CD14-positive monocyte (primary cell): ENCODE data around the gene PSD4. TPM values are rescaled to one million over a fixed set of nuclear protein-coding genes. Genes with fewer than 3 reads are reported as not detected.

ENCODE experiments used
- DNase-seq, 3 donors: peaks; one replicate each; pipeline ENCODE4 v3.0.0-alpha.2; 2011 to 2022
- H2AFZ ChIP-seq: 2 replicates; pipeline ENCODE4 v1.6.0; 2012; ENCODE audit warnings: mild to moderate bottlenecking, low read depth, low read length, inconsistent platforms; ENCODE audit not compliant: insufficient read depth, poor library complexity, severe bottlenecking
- H3K27ac ChIP-seq, 2 donors: 1 replicate in 1 of 2; 2 replicates in 1 of 2; pipeline ENCODE4 v1.5.1; 2012 to 2013; ENCODE audit warnings: low read length in 2 of 2, control low read depth in 1 of 2, inconsistent platforms in 1 of 2, low read depth in 1 of 2, mild to moderate bottlenecking in 1 of 2
- H3K27me3 ChIP-seq, 2 donors: one replicate each; pipeline versions ENCODE4 v1.6.0 to v1.6.1; 2011 to 2013; ENCODE audit warnings: low read length in 2 of 2; ENCODE audit not compliant: control insufficient read depth in 2 of 2, insufficient read depth in 2 of 2
- H3K36me3 ChIP-seq, 2 donors: replicated peaks in 1 of 2; 1 replicate in 1 of 2; 2 replicates in 1 of 2; pipeline versions ENCODE4 v1.5.1 to v1.6.1; 2012 to 2013; ENCODE audit warnings: low read length in 2 of 2, control low read depth in 1 of 2, inconsistent platforms in 1 of 2, mild to moderate bottlenecking in 1 of 2; ENCODE audit not compliant: insufficient read depth in 2 of 2, control insufficient read depth in 1 of 2
- H3K4me1 ChIP-seq, 2 donors: 1 replicate in 1 of 2; 2 replicates in 1 of 2; pipeline versions ENCODE4 v1.5.1 to v1.6.1; 2012 to 2013; ENCODE audit warnings: low read length in 2 of 2, control low read depth in 1 of 2, inconsistent platforms in 1 of 2, mild to moderate bottlenecking in 1 of 2, moderate library complexity in 1 of 2; ENCODE audit not compliant: insufficient read depth in 2 of 2, control insufficient read depth in 1 of 2
- H3K4me2 ChIP-seq: replicated peaks from 2 replicates; pipeline ENCODE3; 2012; ENCODE audit warnings: low read length, moderate library complexity, mild to moderate bottlenecking; ENCODE audit not compliant: poor library complexity, severe bottlenecking; ENCODE audit errors: extremely low read depth
- H3K4me3 ChIP-seq, 3 experiments: fragments of 200-600 bp in 1 of 3; sonication (generic) in 1 of 3; replicated peaks in 1 of 3; 1 replicate in 2 of 3; 2 replicates in 1 of 3; pipeline ENCODE4 v1.5.1; 2011 to 2013; ENCODE audit warnings: low read length in 3 of 3, mild to moderate bottlenecking in 3 of 3, control low read depth in 2 of 3, low read depth in 2 of 3, inconsistent platforms in 1 of 3, moderate library complexity in 1 of 3
- H3K79me2 ChIP-seq: 2 replicates; pipeline ENCODE4 v1.6.0; 2012; ENCODE audit warnings: mild to moderate bottlenecking, control low read depth, inconsistent platforms, low read length, moderate library complexity; ENCODE audit not compliant: insufficient read depth
- H3K9ac ChIP-seq: 2 replicates; pipeline ENCODE4 v1.6.0; 2017; ENCODE audit warnings: low read length, mild to moderate bottlenecking; ENCODE audit not compliant: insufficient read depth, poor library complexity, severe bottlenecking
- H3K9me3 ChIP-seq, 2 donors: replicated peaks in 1 of 2; 1 replicate in 1 of 2; 2 replicates in 1 of 2; pipeline versions ENCODE4 v1.5.1 to v1.6.1; 2012 to 2013; ENCODE audit warnings: low read length in 2 of 2, control low read depth in 1 of 2; ENCODE audit not compliant: control insufficient read depth in 1 of 2, insufficient read depth in 1 of 2
- H4K20me1 ChIP-seq: 2 replicates; pipeline ENCODE4 v1.6.0; 2012; ENCODE audit warnings: mild to moderate bottlenecking, low read length, control low read depth, moderate library complexity; ENCODE audit not compliant: insufficient read depth
- H3K27ac Mint-ChIP-seq, 7 donors: one replicate each; pipeline ENCODE4 v1.8.0; 2020; ENCODE audit warnings: mild to moderate bottlenecking in 7 of 7, mixed read lengths in 7 of 7, moderate library complexity in 6 of 7, inconsistent platforms in 2 of 7
- H3K27me3 Mint-ChIP-seq, 3 donors: one replicate each; pipeline ENCODE4 v1.8.0; 2021 to 2022; ENCODE audit warnings: low read depth in 3 of 3, mild to moderate bottlenecking in 3 of 3, mixed read lengths in 3 of 3, moderate library complexity in 3 of 3, inconsistent platforms in 1 of 3
- H3K36me3 Mint-ChIP-seq, 2 donors: one replicate each; pipeline ENCODE4 v1.8.0; 2020; ENCODE audit warnings: mixed read lengths in 2 of 2, inconsistent platforms in 1 of 2, mild to moderate bottlenecking in 1 of 2
- H3K4me1 Mint-ChIP-seq: one replicate; pipeline ENCODE4 v1.8.0; 2020; ENCODE audit warnings: mild to moderate bottlenecking, mixed read lengths
- H3K4me3 Mint-ChIP-seq, 2 donors: one replicate each; pipeline ENCODE4 v1.8.0; 2020; ENCODE audit warnings: mild to moderate bottlenecking in 2 of 2, mixed read lengths in 2 of 2, moderate library complexity in 1 of 2
- H3K9me3 Mint-ChIP-seq, 7 donors: one replicate each; pipeline ENCODE4 v1.8.0; 2020 to 2022; ENCODE audit warnings: mixed read lengths in 7 of 7, mild to moderate bottlenecking in 6 of 7, moderate library complexity in 6 of 7, inconsistent platforms in 2 of 7
- CTCF ChIP-seq: fragments of 200-600 bp; IDR thresholded peaks from one replicate; pipeline ENCODE4 v1.8.0; 2022; ENCODE audit warnings: antibody characterized with exemption, mild to moderate bottlenecking
- WGBS: methylation state at CpG from one replicate; pipeline ENCODE4 v1.1.5; 2013; ENCODE audit warnings: missing lambda C conversion rate; ENCODE audit not compliant: insufficient coverage; 5-methylcytosine and 5-hydroxymethylcytosine counted together
- intact Hi-C, 2 donors: fragments of 100-400 bp; cut with micrococcal nuclease; formaldehyde crosslinking; loops; one replicate each; pipeline versions ENCODE4 v1.15.0 to v1.15.1; 2023
- polyA plus RNA-seq, 3 donors: library from polyadenylated mRNA; depleted of rRNA in 1 of 3; unstranded in 2 of 3; stranded (reverse) in 1 of 3; fragments of 300-500 nt in 2 of 3; fragments of >200 nt in 1 of 3; fragmentation: Illumina TruSeq in 2 of 3; gene quantifications; 1 replicate in 2 of 3; 2 replicates in 1 of 3; pipeline ENCODE4 v1.2.3, GENCODE V29; 2012 to 2021

PSD4 gene
- polyA plus RNA-seq, 3 donors, result 11.0 to 47.0 (median 18.2) TPM

- 85% methylated on average over 2 of the region's 2 CpGs for WGBS
- H3K4me3 ChIP-seq, result peak overlapping the region; percentile 75 to 99 (median 89)
These were observed 44.2 kb upstream of the PSD4 start for GRCh38 chr2:113129519-113130078.

More at GRCh38 chr2:113129519-113130078, 44.2 kb upstream of the PSD4 start:
- peaks cover 0 to 4% (median 0%) of the 10 kb centered on the region in 7 donors for H3K9me3 Mint-ChIP-seq
- H3K36me3 Mint-ChIP-seq, result peaks cover 50 to 56% of the 10 kb centered on the region in 2 donors
- peak overlapping the region in 1 of 2 donors; percentile 95 for H3K27ac ChIP-seq
- H3K79me2 ChIP-seq, result peaks cover 53% of the 10 kb centered on the region
- peaks cover 48 to 55% of the 10 kb centered on the region in 2 donors for H3K36me3 ChIP-seq
- H4K20me1 ChIP-seq, result peaks cover 55% of the 10 kb centered on the region
- intact Hi-C loops, result loop anchor here (2.0 to 5.0 kb wide), 2 partner anchors 17 to 47 kb away; no protein-coding TSS in a partner anchor
- H3K4me1 Mint-ChIP-seq, result peaks cover 76% of the 10 kb centered on the region
- H3K4me1 ChIP-seq, result peaks cover 47 to 63% of the 10 kb centered on the region in 2 donors
- no peak for DNase-seq
- peak overlapping the region; percentile 48 to 99 (median 75) for H3K27ac Mint-ChIP-seq
- H3K9ac ChIP-seq, result no peak overlapping the region
- no peaks in the 10 kb centered on the region for H3K27me3 ChIP-seq
- no peak overlapping the region for H2AFZ ChIP-seq
- H3K4me3 Mint-ChIP-seq, result peak overlapping the region; percentile 97 to 98
- H3K4me2 ChIP-seq, result peak overlapping the region; percentile 87
- peaks cover 0 to 2% (median 0%) of the 10 kb centered on the region in 3 donors for H3K27me3 Mint-ChIP-seq
- H3K9me3 ChIP-seq, result no peaks in the 10 kb centered on the region
- no peak for TF ChIP-seq CTCF
